HEK293 (cell line): ENCODE data around the gene ZNF594.
"Not testable (repeated sequence)": the region's sequence is repeated elsewhere in the genome, so short reads cannot be mapped to it uniquely, and the experiment has no call there.

Experiments
- CTCF ChIP-seq: fragments of 450-650 bp; formaldehyde crosslinking; IDR thresholded peaks from 2 replicates; pipeline ENCODE4 v1.5.1; 2016; ENCODE audit warnings: missing biosample characterization, missing genetic modification characterization
- REPIN1 ChIP-seq: fragments of 450-650 bp; formaldehyde crosslinking; IDR thresholded peaks from 2 replicates; pipeline ENCODE4 v1.5.1; 2017; ENCODE audit warnings: missing biosample characterization, missing genetic modification characterization, low read depth
- YY1 ChIP-seq: fragments of 450-650 bp; formaldehyde crosslinking; IDR thresholded peaks from 2 replicates; pipeline ENCODE4 v1.5.1; 2018; ENCODE audit warnings: missing biosample characterization, missing genetic modification characterization
- ZNF132 ChIP-seq: fragments of 450-650 bp; formaldehyde crosslinking; IDR thresholded peaks from 2 replicates; pipeline ENCODE4 v1.5.1; 2017; ENCODE audit warnings: missing biosample characterization, missing genetic modification characterization, borderline replicate concordance
- ZNF211 ChIP-seq: fragments of 450-650 bp; formaldehyde crosslinking; IDR thresholded peaks from 2 replicates; pipeline ENCODE4 v1.5.1; 2016; ENCODE audit warnings: low read depth, missing biosample characterization, missing genetic modification characterization
- ZNF23 ChIP-seq: fragments of 450-650 bp; formaldehyde crosslinking; IDR thresholded peaks from 2 replicates; pipeline ENCODE4 v1.5.1; 2016; ENCODE audit warnings: missing biosample characterization, missing genetic modification characterization, borderline replicate concordance
- ZNF274 ChIP-seq, 2 experiments: fragments of 200-500 bp in 1 of 2; fragments of 450-650 bp in 1 of 2; sonication (Bioruptor generic) in 1 of 2; formaldehyde crosslinking in 1 of 2; IDR thresholded peaks; 2 replicates each; pipeline versions ENCODE4 v1.5.1 to v1.6.1; 2014 to 2016; ENCODE audit warnings: borderline replicate concordance in 1 of 2, inconsistent platforms in 1 of 2, low read length in 1 of 2, missing biosample characterization in 1 of 2, missing genetic modification characterization in 1 of 2
- ZNF530 ChIP-seq: fragments of 450-650 bp; formaldehyde crosslinking; IDR thresholded peaks from 2 replicates; pipeline ENCODE4 v1.5.1; 2016; ENCODE audit warnings: low read depth, missing biosample characterization, missing genetic modification characterization
- ZNF610 ChIP-seq: fragments of 450-650 bp; formaldehyde crosslinking; IDR thresholded peaks from 2 replicates; pipeline ENCODE4 v1.5.1; 2016; ENCODE audit warnings: missing biosample characterization, missing genetic modification characterization, borderline replicate concordance
- ZNF785 ChIP-seq: fragments of 450-650 bp; formaldehyde crosslinking; IDR thresholded peaks from 2 replicates; pipeline ENCODE4 v1.5.1; 2016; ENCODE audit warnings: missing biosample characterization, missing genetic modification characterization
- ZXDB ChIP-seq: fragments of 450-650 bp; formaldehyde crosslinking; IDR thresholded peaks from 2 replicates; pipeline ENCODE4 v1.5.1; 2016; ENCODE audit warnings: missing biosample characterization, missing genetic modification characterization
- TF ChIP-seq, protein P1 (sequence below): fragments of 450-650 bp; formaldehyde crosslinking; IDR thresholded peaks from 2 replicates; pipeline ENCODE4 v1.5.1; 2016; ENCODE audit warnings: missing biosample characterization, missing genetic modification characterization

- TF ChIP-seq ZNF610 (tag by site-specific recombination); ZNF785; CTCF (tag by site-specific recombination); ZNF132; ZNF274 (IDR thresholded peaks at IDR 0.05; ENCODE audit: low read length); ZNF274 (tag by site-specific recombination; IDR thresholded peaks at IDR 0.05; ENCODE audit: borderline replicate concordance); ZNF23 (tag by site-specific recombination); YY1 (tag by site-specific recombination); ZXDB; ZNF530 (tag by site-specific recombination); ZNF211; REPIN1 (tag by site-specific recombination): not testable (repeated sequence)
- TF ChIP-seq, protein P1, sequence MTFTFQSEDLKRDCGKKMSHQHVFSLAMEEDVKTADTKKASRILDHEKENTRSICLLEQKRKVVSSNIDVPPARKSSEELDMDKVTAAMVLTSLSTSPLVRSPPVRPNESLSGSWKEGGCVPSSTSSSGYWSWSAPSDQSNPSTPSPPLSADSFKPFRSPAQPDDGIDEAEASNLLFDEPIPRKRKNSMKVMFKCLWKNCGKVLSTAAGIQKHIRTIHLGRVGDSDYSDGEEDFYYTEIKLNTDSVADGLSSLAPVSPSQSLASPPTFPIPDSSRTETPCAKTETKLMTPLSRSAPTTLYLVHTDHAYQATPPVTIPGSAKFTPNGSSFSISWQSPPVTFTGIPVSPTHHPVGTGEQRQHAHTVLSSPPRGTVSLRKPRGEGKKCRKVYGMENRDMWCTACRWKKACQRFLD (tag by site-specific recombination) = not testable (repeated sequence)
Observed at GRCh38 chr17:5217562-5217961, 25.9 kb upstream of the ZNF594 start.
